GM18907 (cell line): ENCODE data around the gene MTG2.
"Not testable (repeated sequence)": the region's sequence is repeated elsewhere in the genome, so short reads cannot be mapped to it uniquely, and the experiment has no call there.

Experiments used
- ATAC-seq: cut with Tn5 transposase; IDR thresholded peaks from one replicate; pipeline ENCODE4 v1.9.1; 2021; ENCODE audit warnings: mild to moderate bottlenecking, moderate library complexity; ENCODE audit not compliant: unreplicated experiment

MTG2 gene

DNA sequence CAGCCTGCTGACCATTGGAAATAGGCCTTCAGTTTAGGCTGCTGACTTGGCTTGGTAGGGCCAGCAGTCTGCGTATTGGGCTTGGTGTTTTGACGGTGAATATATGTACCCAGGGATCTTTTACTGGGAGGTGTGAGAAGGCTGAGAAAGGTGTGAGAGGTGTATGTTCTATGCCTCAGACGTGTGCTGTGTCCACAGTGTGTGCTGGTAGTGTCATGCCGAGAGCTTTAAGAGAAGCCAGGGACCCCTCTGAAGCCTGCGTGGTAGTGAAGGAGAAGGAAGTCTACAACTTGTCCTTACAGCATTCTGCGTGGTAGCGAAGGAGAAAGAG lies 37.2 kb upstream of the MTG2 start:
- no peak for ATAC-seq

DNA sequence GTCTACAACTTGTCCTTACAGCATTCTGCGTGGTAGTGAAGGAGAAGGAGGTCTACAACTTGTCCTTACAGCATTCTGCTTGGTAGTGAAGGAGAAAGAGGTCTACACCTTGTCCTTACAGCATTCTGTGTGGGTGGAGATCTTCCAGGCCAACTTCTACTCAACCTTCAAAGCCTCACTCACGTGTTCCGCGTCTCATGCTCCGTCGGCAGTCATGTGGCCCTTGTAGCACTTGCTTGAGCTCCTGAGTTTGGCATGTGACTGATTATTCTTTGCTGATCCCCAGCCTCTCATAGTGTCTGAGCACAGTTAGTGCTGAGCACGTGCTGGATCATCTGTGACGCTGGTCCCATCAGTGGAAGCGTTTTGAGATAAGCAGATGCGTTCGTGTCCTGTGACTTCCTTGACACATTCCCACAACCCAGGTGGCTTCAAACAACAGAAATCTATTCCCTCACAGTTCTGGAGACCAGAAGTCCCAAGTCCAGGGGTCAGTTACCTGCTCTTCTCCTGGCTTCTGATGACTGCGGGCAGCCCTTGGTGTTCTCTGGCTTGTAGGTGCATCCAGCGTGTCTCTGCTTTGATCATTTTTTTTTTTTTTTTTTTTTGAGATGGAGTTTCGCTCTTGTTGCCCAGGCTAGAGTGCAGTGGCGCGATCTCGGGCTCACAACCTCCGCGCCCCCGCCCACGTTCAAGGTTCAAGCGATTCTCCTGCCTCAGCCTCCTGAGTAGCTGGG lies 36.6 kb upstream of the MTG2 start:
- ATAC-seq = no peak

- no peak for ATAC-seq
Measured at GRCh38 chr20:62147125-62147524, 35.7 kb upstream of the MTG2 start.

DNA sequence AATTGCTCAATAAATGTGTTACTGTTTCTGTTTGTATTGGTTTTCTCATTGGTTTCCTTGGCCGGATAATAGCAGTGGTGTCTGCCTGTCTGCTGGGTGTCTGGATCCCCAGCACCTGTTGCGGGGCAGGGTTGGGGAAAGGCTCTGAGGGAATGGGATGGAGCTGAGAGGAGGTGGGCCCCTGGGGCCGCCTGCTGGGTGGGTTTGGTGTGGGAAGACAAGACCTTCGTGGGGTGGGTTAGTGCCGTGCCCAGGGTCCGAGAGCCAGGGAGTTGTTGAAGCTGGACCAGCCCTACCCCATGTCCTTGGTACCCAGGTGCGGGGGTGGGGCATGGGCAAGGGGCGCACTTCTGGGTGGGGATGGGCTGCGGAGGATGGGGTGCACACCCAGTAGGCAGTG lies 35.3 kb upstream of the MTG2 start:
- ATAC-seq = no peak

GRCh38 chr20:62148383-62148782 lies 34.4 kb upstream of the MTG2 start:
- not testable (repeated sequence) for ATAC-seq

DNA sequence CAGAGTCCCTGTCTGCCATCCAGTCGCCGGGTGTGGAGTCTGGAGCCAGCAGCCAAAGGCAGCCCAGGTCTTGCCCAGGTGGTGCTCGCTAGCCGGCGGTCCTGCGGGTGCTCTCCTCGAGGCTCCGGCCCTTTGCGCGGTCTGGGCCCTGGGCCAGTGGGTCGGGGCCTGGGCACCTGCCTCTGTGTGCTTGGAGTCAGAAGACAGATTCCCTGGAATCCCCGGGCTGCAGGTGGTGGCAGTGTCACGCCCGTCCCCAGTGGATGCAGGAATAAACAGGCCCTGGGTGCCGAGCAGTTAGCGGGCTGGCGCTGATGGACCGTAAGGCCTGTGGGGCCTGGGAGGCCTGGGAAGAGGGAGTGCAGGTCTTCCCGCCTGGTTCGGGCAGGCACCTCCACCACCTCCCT lies 33.9 kb upstream of the MTG2 start:
- ATAC-seq = no peak

GRCh38 chr20:62149532-62150309 lies 33.1 kb upstream of the MTG2 start:
- no peak for ATAC-seq

- ATAC-seq = no peak
Measured at GRCh38 chr20:62150310-62150575, 32.6 kb upstream of the MTG2 start.

DNA sequence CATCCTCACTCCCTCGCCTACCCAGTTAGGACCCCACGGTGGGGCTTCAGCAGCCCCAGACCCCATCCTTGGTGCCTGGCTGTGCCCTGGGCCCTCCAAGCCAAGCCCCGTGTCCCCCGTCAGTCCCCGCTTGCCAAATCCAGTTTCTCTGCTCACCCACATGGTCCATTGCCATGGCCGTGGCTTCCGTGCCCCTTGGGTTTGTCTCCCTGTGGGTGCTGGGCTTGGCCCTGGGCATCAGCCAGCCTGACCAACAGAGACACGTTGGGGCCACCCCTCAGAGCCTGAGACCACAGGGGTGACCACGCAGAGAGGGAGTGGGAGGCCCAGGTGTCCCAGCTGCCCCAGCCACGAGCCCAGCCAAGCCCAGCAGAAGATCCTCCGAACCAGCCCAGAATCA lies 31.6 kb upstream of the MTG2 start:
- ATAC-seq = no peak

DNA sequence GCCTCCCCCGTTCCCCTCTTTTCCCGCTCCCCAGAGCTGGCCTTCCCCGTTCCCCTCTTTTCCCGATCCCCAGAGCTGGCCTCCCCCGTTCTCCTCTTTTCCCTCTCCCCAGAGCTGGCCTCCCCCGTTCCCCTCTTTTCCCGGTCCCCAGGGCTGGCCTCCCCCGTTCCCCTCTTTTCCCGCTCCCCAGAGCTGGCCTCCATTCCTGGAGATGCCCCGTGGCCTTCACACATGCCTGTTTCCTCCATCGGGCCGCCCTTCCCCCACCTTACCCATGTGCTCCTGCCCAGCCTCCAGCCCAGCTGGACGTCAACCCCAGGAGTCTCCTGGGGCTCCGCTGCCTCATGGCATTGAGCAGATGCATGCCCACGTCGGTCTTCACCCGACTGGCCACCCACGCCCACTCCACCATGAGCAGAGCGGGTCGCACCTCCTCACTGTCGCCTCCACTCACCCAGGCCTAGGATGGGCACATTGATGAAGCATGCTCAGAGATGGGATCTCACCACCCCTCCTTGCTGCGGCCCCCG lies 30.9 kb upstream of the MTG2 start:
- no peak for ATAC-seq

DNA sequence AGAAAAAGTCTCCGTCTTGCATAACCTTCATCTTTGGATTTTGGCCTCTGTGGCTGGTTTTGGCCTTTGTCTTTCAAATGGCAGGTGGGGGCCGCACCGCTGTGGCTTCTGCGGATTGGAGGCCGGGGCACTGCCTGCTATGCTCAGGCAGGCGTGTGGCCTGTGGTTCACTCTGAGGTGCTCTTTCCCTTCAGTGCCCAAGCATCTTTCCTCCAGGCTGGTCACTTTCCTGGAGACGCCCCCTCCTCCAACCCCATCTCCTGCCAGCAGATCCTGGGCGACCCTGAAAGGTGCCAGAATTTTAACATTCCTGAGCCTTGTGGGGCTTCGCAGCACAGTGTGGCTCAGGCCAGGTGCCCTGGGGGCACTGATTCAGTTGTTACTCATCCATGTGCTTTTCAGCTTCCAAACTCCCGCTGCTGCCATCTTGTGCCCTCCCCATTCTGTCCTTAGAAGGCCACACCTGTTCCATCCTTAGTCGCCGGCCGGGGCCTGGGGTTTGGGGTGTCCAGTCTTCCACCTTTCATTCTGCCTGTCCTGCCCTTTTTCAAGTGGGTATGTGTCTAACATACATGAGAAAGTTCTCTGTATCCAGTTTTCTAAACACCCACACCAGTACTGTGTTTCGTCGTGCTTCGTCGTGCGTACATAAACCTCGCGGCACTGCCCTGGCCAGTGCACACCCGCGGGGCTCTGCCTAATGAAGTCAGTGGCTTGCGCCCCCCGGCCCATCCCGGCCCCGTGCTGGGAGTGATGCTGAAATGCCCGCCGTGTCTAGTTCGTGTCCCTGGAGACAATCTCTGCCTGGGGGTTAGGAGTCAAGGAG lies 27.2 kb upstream of the MTG2 start:
- ATAC-seq = no peak

- no peak for ATAC-seq
Measured at GRCh38 chr20:62156254-62156556, 26.6 kb upstream of the MTG2 start.

DNA sequence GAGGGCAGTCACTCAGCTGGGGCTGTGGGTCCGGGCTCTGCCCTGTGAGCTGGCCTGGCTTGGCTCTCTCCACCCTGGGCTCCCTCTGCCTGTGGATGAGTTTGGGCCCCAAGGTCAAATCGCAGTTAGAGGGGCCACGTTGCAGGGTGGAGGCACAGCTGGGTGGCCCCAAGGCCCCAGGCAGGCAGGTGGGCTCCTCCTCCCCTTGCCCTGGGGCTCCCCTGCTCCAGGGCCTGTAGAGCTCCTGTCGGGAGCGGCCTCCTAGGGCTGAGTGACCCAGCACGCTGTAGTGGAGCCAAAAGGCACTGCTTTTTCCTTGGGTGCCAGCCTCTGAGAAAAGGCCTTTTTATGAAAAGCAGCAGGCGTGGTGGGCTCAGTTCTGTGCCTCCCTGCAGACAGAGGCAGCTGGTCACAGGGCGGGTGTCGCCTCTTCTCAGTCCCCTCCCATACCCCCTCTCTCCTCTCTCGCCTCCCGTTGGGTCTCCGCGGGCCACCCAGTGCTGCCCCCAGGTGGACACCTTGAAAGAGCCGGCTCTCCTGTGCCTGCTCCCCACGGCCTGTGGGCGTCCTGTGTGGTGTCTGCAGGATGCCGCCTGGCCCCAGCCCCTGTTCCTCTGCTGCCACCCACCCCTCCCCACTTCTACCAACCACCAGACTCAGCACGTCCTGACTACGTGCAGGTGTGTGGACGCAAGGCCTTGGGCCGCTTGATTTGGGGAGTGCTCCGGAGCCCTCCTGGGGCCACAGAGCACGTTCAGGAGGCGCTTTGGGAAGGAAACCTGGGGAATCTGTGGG lies 26.0 kb upstream of the MTG2 start:
- ATAC-seq = peak; percentile 59

DNA sequence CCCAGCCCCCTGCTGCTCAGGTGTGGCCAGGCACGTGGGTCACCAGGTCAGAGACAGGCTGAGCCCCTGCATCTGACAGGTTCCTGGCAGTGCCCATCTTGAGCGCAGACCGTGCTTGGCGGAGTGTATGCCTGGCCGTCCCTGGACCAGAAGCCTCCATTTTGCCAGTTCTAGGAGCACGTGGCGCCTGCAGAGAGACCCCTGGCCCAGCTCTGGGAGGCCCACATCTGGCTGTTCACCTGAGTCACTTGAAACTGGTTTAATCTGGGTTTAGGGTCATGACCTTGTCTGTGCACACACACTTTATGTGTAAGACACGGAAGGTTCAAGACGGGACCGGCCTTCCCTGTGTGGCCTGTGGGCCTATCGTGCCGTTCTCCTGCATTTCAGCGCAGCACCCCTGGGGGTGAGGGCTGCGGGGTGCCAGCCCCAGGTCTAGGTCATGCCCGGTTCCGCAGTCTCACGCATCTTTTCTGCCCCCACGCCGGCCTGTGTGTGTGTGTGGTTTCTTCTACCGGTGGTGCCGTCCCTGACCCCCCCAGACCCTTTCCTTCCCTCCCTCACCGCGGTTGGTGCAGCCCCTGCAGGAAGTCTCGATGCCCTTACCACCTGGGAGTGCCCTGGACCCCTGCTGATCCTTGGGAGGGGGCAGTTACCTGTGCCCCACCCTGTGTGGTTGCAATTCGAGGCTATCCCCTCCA lies 25.3 kb upstream of the MTG2 start:
- no peak for ATAC-seq

- no peak for ATAC-seq
Measured at GRCh38 chr20:62158088-62158400, 24.8 kb upstream of the MTG2 start.

DNA sequence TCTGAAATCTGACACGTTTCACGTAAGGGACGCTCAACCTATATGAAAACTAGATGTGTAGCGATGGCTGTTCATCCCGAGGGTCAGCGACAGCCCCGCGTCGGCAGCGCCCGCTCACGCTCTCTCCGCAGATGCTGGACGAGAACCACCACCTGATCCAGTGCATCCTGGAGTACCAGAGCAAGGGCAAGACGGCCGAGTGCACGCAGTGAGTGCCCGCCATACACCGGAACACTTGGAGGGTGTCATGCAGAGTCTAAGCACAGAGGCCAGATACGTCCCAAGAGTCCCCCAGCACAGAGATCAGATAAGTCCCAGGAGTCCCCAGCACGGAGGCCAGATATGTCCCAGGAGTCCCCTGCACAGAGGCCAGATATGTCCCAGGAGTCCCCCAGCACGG lies 24.3 kb upstream of the MTG2 start:
- ATAC-seq = no peak

GRCh38 chr20:62159052-62159451 lies 23.8 kb upstream of the MTG2 start:
- ATAC-seq = no peak

DNA sequence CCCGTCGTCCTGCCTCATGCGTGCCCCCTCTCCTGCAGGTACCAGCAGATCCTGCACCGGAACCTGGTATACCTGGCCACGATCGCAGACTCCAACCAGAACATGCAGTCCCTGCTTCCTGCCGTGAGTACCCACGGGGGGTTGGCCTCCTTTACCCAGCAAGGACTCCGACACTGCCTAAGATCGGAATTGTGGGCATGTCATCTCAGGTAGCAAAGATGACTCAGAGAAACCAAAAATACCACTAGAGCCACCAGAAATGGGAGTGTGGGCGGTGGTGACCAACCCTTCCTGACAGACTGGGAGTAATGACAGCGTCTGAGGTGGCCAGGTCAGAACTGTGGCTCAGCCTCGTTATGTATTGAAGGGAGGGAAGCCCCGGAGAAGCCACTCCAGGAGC lies 23.0 kb upstream of the MTG2 start:
- no peak for ATAC-seq

GRCh38 chr20:62160253-62160652 lies 22.6 kb upstream of the MTG2 start:
- no peak for ATAC-seq

- ATAC-seq = no peak
Measured at GRCh38 chr20:62160876-62161275, 22.0 kb upstream of the MTG2 start.

- ATAC-seq = no peak
Measured at GRCh38 chr20:62161347-62161746, 21.5 kb upstream of the MTG2 start.
